PC-3 (cell line): Measurements from ENCODE around the gene ZNF433.

ENCODE experiments used
- EZH2 ChIP-seq: fragments of 300-600 bp; sonication (generic); IDR thresholded peaks from one replicate; pipeline ENCODE4 v1.6.1; 2017; ENCODE audit warnings: antibody characterized with exemption, mild to moderate bottlenecking, low read length; ENCODE audit not compliant: unreplicated experiment
- TF ChIP-seq, protein P1 (sequence below): fragments of 300-600 bp; sonication (generic); conservative IDR thresholded peaks from 2 replicates; pipeline ENCODE4 v1.5.1; 2017; ENCODE audit warnings: antibody characterized with exemption, low read depth, mild to moderate bottlenecking, low read length

DNA sequence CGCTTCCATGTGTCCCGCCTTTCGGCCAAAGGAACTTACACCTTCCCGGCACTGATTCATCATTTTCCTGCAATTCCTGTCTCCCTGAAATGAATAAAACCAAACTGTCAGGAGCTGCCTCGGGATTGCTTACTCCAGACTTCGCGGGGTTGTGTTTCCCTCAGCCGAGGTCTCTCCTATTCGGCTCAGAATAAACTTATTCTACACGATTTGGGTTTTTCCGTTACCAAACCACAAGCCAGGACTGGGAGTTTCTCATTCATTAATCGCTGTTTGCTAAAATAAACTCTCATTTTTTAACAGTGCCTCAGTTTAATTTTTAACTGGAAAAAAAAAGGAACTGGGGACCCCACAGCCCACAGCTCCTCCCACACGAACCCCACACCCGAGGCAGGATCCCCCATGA lies 16.6 kb upstream of the ZNF433 start:
- TF ChIP-seq, protein P1, sequence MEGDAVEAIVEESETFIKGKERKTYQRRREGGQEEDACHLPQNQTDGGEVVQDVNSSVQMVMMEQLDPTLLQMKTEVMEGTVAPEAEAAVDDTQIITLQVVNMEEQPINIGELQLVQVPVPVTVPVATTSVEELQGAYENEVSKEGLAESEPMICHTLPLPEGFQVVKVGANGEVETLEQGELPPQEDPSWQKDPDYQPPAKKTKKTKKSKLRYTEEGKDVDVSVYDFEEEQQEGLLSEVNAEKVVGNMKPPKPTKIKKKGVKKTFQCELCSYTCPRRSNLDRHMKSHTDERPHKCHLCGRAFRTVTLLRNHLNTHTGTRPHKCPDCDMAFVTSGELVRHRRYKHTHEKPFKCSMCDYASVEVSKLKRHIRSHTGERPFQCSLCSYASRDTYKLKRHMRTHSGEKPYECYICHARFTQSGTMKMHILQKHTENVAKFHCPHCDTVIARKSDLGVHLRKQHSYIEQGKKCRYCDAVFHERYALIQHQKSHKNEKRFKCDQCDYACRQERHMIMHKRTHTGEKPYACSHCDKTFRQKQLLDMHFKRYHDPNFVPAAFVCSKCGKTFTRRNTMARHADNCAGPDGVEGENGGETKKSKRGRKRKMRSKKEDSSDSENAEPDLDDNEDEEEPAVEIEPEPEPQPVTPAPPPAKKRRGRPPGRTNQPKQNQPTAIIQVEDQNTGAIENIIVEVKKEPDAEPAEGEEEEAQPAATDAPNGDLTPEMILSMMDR = no peak
- no peak for TF ChIP-seq EZH2
